HG02970 (cell line): ENCODE data around the gene NUDT4B.
A peak's percentile ranks its signal among the peaks of the same experiment; 100 is the strongest.
"Not testable (repeated sequence)": the region's sequence is repeated elsewhere in the genome, so short reads cannot be mapped to it uniquely, and the experiment has no call there.

Experiments
- ATAC-seq: cut with Tn5 transposase; IDR thresholded peaks from one replicate; pipeline ENCODE4 v1.9.1; 2021; ENCODE audit warnings: mild to moderate bottlenecking, moderate library complexity, moderate number of reproducible peaks; ENCODE audit not compliant: unreplicated experiment, low FRiP score

NUDT4B gene

DNA sequence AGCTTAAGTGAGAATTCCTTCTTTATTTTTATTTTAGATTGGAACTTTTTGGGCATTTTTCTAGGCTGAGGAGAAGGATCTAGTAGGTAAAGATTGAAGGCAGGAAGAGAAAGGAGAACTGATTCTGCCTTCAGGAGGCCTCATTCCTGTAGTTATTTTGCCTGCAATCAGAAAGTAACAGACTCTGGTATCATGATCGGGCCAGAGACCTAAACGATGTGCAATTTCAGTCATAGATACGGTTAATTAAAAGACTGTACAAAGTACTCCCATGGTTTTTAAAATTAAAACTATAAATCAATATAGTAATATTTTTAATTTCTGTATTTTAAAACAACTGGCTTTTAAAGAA lies 14.3 kb upstream of the NUDT4B start:
- ATAC-seq: not testable (repeated sequence)

DNA sequence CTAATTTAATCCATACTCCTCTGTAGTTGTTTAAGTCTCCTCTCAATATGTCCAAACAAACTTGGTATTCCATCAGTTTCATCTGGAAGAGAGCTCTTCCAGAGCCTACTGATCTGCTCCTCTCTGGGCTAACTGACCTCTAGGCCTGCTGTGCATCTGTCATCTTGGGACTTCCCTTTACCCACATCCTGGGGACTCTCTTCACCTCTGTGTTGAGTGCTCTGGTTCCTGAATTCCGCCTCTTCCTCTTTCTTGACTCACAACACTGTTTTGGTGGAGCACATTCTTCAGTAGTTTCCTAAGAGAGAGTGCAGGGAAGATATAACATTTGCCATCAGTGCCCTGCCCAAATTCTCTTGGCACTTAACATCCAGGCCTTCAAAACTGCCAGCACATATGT lies 13.0 kb upstream of the NUDT4B start:
- peak; percentile 51 for ATAC-seq

DNA sequence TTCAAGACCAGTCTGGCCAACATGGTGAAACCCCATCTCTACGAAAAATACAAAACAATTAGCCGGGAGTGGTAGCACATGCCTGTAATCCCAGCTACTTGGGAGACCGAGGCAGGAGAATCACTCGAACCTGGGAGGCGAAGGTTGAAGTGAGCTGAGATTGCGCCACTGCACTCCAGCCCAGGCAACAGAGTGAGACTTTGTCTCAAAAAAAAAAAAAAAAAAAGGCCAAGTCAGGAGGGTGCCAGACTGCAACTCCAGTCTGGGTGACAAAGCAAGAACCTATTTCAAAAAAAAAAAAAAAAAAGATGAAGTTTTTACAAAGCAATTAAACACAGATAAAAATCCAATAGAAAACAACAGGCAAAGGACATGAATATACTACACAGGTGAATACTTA lies 9.9 kb upstream of the NUDT4B start:
- not testable (repeated sequence) for ATAC-seq

DNA sequence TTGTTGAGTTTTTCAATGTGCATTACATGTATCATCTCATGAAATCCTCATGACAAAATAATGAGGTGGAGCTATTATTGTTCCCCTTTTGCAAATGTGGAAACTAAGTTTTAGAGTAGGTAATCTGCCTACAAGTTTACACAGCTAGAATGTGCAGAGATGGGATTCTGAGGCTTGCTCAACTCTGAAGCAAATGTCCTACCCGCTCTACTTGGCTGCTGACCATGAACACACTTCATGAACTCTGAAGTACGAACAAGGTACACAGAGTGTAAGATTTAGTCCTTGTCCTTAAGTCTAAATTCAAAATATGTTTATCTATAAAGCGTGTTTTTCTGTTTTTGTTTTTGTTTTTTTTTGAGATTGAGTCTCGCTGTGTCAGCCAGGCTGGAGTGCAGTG lies 5.4 kb upstream of the NUDT4B start:
- not testable (repeated sequence) for ATAC-seq

DNA sequence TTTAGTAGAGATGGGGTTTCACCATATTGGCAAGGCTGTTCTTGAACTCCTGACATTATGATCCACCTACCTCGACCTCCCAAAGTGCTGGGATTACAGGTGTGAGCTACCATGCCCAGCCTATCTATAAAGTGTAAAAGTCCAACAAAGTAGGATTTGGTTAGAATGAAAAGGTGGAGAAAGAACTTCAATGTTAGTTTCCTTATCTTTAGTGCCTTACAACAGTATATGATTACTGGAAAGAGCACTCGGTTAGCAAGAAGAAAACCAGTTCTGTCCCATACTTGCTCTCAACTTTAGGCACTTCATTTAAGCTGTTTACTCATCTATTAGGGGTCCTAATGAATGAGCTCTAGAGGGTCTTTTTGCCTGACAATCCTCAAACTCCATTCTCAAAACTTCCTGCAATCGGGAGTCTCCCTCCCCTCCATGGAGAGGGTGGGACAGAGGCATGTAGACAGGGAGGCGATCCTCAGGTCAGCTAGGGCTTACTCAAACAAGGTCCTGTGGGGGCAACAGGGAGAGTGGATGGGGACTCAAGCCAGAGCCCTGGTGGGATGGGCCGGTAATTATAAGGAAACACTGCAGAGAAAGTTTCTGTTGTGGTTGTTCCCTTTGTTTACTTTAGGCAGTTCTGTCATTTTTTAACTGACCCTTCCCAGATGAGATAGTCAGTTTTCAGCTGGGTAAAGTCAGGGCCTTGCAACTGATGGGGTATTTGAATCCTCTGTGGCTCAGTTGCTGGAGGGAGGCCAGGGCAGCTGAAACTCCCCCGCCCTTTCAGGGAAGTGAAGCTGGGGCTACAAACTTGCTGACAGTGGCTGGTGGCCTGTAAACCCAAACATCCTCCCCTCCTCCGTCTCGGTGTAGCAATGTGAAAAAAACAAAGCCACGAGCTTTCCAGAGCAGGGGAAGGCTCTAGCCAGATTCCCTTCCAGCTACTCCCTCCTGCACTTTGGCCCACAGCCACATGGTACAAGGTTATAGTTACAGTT lies 4.6 kb upstream of the NUDT4B start:
- not testable (repeated sequence) for ATAC-seq

DNA sequence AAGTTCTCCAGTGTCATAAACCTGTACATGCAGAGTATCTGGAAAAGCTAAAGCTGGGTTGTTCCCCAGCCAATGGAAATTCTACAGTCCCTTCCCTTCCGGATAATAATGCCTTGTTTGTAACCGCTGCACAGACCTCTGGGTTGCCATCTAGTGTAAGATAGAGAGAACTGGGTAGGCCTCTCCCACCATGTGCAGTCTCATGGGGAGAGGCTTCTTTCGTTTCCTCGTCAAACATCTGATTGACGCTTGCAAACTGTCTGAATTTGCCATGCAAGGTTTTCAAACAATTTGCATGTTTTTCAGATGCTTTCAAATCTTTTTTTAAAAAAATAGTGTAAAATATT lies 734 bp downstream of the NUDT4B start:
- ATAC-seq: not testable (repeated sequence)

DNA sequence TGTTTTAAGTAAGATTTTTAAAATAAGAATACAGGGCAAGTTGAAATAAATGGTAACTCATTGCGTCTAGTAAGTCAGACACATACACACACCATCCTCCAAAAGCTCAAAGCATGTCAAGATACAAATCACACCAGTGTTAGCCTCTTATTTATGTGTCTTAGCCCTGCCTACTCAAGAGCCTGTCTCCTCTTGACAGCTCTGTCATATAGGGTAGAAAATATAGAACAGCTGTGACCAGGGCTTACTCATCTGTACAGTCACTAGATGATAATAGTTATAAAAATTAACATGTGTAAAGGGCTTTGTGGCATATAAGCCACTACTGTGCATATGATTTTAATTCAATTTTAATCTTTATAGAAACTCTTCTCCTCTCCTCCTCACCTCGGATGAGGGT lies 7.7 kb downstream of the NUDT4B start:
- not testable (repeated sequence) for ATAC-seq

DNA sequence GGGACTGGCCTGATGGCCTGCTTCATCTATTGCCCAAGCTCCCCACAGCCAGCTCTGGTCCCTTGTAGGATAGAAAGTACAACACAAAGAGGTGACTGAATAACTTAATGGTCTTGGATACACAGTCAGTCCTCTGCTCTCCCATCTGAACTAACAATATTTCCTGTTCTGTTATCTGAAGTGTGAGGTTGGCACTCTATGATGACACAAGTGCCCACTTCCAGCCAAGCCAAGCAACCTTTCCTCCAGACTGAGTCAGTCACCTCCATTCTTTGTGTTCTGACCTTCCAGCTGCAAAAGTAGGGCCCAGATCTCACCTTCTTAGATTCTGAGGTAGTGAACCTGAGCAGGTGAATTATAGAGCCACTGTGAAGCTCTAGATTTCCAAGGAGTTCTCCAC lies 8.9 kb downstream of the NUDT4B start:
- not testable (repeated sequence) for ATAC-seq

DNA sequence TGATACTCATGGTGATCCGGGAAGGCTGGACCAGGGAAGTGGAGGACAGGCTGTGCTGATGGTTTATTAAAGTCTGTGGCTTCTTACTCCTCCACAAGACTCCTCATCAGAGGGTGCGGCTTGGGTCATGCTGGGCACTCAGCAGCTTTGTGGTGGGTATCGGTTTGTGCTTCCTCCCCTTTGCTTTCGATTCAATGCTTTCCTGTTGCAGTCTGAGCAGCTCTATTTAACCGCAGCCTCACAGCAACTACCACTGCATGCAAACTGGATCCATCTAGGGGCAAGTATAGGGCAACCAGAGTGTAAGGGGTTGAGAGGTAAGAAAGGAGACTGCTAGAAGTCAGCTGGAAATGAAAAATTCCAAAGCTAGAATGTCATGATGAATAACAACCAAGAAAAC lies 9.8 kb downstream of the NUDT4B start:
- ATAC-seq: peak; percentile 86

DNA sequence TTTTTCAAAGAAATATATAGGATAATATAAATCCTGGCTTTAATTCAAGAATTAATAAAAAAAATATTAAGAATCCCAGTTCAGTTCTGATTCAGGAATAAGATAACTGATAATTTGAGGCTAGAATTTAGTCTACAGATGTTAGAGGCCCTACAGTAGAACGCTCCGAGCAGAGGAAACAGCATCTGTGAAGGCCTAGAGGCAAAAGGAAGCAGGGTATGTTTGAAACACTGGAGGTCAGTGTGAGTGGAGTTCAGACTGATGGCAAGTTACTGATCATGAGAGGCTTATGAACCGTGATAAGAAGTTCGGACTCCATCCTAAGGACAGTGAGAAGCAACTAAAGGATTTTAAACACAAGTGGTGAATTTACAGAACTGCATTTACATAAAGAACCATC lies 10.4 kb downstream of the NUDT4B start:
- ATAC-seq: not testable (repeated sequence)

DNA sequence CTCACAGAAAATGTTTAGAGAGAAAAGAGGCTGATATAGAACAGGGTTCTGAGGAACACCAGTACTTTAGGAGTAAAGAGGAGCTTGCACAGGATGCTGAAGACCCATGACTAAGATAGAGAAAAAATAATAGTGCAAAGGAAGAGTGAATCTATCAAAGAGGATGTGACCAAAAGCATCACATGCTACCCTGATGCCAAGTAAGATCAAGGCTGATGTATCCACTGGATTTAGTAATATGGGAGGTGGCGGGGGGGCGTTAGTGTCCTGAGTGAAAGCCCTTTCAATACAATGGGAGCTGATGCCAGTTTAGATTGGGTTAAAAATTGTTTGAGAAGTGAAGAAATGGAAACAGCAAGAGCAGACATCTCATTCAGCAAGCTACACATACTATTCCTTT lies 11.2 kb downstream of the NUDT4B start:
- not testable (repeated sequence) for ATAC-seq

DNA sequence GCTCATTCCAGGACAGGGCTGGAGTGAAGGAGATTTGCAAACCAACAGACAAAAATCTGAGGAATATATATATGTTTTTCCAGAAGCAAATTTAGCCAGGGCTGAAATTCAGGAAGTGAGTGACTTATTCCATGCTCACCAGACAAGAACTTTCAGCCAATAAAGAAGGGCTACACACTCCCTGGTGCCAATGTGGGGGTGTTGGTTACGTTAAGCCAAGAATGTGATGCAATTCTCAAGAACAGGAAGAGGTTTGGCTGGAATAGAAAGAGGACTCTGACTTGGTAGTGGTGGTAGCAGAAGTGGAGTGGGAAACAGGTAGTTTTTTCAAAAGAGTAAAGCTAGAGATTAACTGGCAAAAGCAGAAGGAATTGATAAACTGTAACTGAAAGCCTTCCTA lies 11.6 kb downstream of the NUDT4B start:
- not testable (repeated sequence) for ATAC-seq

DNA sequence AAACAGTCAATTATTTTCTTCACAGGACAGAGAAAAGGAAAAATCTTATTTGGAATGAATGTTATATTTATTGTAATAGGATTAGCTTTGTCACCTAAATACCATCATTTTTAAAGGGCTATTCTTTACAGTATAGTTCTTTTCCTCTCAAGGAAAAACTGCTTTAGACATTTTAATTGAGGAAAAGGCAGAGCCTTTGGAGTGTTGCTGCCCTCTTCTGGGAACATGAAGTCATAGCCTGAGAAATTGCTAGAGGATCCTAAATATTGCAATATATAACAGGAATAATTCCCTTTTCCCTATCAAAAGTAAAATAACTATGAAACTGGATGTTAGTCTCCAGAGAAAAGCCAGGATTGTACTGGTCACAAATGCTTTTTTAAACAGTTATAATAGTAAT lies 12.8 kb downstream of the NUDT4B start:
- not testable (repeated sequence) for ATAC-seq

DNA sequence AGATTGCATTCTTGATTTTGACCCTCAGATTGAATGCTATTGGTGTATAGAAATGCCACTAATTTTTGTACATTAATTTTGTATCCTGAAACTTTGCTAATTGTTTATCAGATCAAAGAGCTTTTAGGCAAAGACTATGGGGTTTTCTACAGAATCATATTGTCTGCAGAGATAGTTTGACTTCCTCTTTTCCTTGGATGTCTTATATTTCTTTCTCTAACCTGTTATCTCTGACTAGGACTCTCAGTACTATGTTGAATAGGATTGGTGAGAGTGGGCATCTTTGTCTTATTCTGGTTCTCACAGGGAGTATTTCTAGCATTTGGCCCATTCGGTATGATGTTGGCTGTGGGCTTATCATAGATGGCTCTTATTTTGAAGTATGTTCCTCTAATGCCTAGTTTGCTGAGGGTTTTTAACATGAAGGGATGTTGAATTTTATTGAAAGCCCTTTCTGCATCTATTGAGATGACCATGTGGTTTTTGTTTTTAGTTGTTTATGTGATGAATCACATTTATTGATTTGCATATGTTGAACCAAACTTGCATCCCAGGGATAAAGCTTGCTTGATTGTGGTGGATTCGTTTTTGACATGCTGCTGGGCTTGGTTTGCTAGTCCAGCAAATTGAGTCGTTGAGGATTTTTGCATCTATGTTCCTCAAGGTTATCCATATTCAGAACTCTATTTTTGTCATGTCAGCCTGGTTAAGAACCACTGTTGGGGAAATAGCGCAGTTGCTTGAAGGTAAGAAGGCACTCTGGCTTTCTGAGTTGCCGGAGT lies 16.9 kb downstream of the NUDT4B start:
- ATAC-seq: not testable (repeated sequence)

DNA sequence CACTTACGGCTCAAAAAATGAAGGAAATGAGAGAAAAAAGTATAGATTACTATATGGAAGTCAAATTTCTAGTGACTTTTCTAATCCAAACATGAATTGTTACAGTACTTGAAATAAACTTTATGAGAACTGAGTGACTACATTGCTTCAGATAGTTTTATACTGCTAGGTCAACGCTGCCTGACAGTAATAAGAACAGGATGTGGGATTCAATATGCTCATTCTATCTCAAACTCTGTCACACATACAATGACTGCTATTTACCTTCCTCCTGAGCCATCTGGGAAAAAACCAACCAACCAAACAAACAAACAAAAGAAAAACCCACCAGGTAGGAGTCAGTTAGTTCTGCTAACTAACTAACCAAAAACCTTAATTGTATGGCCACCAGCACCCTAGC lies 20.0 kb downstream of the NUDT4B start:
- not testable (repeated sequence) for ATAC-seq

DNA sequence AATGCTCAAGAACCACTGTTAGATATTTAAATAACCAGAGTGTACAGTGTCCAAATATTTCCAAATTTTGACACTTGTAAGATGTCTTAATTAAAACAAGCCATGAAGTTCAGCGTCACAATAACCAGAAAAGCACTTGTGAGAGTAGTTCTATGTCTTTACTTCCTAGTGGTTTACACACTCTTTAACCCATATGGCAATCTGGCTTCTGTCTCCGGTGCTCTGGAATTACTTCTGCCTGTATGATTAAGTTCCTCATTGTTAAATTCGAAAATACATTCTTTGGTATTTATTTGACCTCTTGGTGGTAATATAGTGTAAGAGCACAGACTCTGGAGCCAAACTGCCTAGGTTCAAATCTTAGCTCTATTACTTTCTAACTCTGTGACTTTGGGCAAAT lies 20.9 kb downstream of the NUDT4B start:
- not testable (repeated sequence) for ATAC-seq

DNA sequence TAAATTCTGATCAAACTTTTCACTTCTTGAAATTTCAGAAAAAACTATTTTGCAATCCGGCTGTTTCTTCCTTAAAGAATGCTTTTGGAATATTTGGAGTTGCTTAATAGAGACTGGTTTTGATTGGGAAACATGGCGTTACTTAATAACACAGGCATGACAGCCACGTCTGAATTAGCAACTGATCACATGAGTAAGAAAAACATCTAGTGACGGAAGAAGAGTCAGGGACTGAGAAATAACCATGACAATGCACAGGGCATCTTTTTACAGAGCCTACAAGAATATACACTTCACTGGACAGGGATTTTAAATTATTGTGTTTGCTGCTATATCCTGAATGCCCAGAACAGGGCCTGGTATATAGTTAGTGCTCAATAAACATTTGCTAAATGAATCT lies 25.1 kb downstream of the NUDT4B start:
- ATAC-seq: not testable (repeated sequence)

DNA sequence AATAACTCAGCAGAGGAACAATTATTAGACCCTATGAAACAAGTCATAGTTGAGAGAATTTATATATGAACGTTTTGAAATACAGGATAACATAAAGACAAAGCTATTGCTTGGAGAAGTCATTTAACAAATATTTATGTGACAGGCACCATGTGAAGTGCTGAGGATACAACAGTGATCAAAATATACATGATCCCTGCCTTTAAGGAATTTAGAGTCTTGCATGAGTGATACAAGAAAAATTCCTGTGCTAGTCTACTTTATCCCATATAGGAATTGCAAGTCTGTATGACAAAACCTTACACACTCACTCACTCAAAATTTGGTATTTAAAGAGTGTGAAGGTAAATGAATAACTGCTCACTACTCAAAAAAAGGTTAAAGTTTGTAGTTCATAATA lies 25.5 kb downstream of the NUDT4B start:
- ATAC-seq: not testable (repeated sequence)

DNA sequence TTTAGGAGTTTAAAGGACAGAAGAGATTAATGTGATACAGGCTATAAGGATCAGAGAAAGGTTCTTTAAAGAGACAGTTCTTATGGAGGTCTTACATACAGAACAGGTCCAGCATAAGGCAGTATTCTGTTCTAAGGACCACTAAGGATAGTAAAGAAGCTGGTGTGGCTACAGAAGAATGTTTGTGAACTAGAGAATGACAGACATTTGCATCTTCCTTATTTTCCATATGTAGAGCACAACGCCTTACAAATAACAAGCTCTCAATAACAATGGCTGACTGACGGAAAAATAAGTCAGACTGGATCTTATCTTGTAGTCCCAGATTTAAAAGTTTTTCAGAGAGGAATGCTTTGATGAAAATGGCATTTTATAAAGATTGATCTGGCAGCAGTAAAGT lies 26.7 kb downstream of the NUDT4B start:
- ATAC-seq: not testable (repeated sequence)

DNA sequence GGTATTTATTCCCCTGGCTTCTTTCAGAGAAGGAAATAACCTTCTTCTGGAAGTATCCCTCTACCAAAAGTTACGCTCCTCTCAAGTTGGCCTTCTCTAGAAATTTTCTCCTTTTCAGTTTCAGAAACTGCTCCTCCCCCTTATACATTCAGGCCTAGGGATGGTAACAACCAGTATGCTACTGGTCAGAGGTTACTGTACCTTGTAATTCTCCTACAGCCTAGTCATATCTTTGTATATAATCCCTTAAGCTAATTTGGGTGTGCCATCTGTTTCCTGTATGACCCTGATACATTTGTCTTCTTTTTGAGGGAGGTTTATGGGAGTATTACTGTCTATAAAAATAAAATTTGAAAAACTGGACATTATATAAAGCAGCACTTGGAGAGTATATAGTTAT lies 29.1 kb downstream of the NUDT4B start:
- not testable (repeated sequence) for ATAC-seq

DNA sequence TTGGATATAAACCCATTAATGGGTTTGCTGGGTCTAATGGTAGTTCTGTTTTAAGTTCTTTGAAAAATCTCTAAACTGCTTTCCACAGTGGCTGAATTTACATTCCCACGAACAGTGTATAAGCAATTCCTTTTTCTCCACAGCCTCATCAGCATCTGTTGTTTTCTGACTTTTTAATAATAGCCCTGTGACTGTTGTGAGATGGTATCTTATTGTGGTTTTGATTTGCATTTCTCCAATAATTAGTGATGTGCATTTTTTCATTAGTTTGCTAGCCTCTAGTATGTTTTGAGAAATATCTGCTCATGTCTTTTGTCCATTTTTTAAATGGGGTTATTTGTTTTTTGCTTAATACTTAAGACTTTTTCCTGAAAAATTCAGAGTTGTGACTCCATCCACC lies 31.8 kb downstream of the NUDT4B start:
- ATAC-seq: not testable (repeated sequence)
